ENCODE data around the gene JAK1.

GRCh38 chr1:64933296-64934070 is 32.9 kb downstream of the JAK1 start:
- TF ChIP-seq CTCF (IDR thresholded peaks at IDR 0.05 in 4 of 5, conservative IDR thresholded peaks at IDR 0.05 in 1 of 5): no peak
- no peak for TF ChIP-seq POLR2A (IDR thresholded peaks at IDR 0.05)

Data from gastrocnemius medialis (tissue), 4 donors.